H1 (cell line): ENCODE measurements around the gene CFAP157. TPM values are rescaled to one million over a fixed set of nuclear protein-coding genes. Genes with fewer than 3 reads are reported as not detected.

ENCODE experiments used
- CTCF ChIA-PET: fragments of 300-600 bp; sonication (Branson Sonifier 250); formaldehyde crosslinking; loops from one replicate; lab custom pipeline; 2021; ENCODE audit not compliant: partially characterized antibody; lab: Charles Lee
- POLR2A ChIA-PET: fragments of 300-600 bp; sonication (Branson Sonifier 250); formaldehyde crosslinking; loops from one replicate; lab custom pipeline; 2021; ENCODE audit warnings: inconsistent platforms; ENCODE audit not compliant: partially characterized antibody; lab: Charles Lee
- DNase-seq, 2 experiments: peaks; one replicate each; pipeline versions ENCODE4 v3.0.0 to v3.0.0-alpha.2; 2010 to 2022; ENCODE audit warnings: low spot score in 2 of 2, low read depth in 1 of 2, mixed read lengths in 1 of 2
- FAIRE-seq: peaks from 2 replicates; lab custom pipeline; 2011; peaks lifted over from hg19 to GRCh38; lab: Jason Lieb, UNC
- H2AFZ ChIP-seq: 2 replicates; pipeline ENCODE4 v1.8.1; 2012; ENCODE audit warnings: low read length, inconsistent platforms
- H2AK5ac ChIP-seq: 2 replicates; pipeline ENCODE4 v1.6.1; 2013; ENCODE audit warnings: low read depth, low read length
- H2BK120ac ChIP-seq: replicated peaks from 2 replicates; pipeline ENCODE3; 2013; ENCODE audit warnings: low read depth, low read length, inconsistent platforms
- H2BK12ac ChIP-seq: 2 replicates; pipeline ENCODE4 v1.6.1; 2013; ENCODE audit warnings: low read depth, low read length
- H2BK15ac ChIP-seq: 2 replicates; pipeline ENCODE4 v1.6.1; 2013; ENCODE audit warnings: low read length
- H2BK20ac ChIP-seq: 2 replicates; pipeline ENCODE4 v1.6.1; 2013; ENCODE audit warnings: low read length
- H2BK5ac ChIP-seq: 2 replicates; pipeline ENCODE4 v1.6.1; 2013; ENCODE audit warnings: low read depth, low read length
- H3K14ac ChIP-seq: 2 replicates; pipeline ENCODE4 v1.6.1; 2013; ENCODE audit warnings: inconsistent platforms; ENCODE audit not compliant: insufficient read length
- H3K18ac ChIP-seq: 2 replicates; pipeline ENCODE4 v1.6.1; 2013; ENCODE audit warnings: low read length; ENCODE audit errors: extremely low read depth
- H3K23ac ChIP-seq: 2 replicates; pipeline ENCODE4 v1.6.1; 2013; ENCODE audit warnings: inconsistent platforms; ENCODE audit not compliant: insufficient read length
- H3K23me2 ChIP-seq: 2 replicates; pipeline ENCODE4 v1.6.1; 2013; ENCODE audit warnings: low read depth, low read length
- H3K27ac ChIP-seq: 2 replicates; pipeline ENCODE4 v1.6.1; 2011; ENCODE audit warnings: low read depth, low read length, inconsistent platforms
- H3K27me3 ChIP-seq, 4 experiments: replicated peaks in 1 of 4; 1 replicate in 1 of 4; 2 replicates in 3 of 4; pipeline versions ENCODE4 v1.6.1 to v1.8.1; 2011 to 2013; ENCODE audit warnings: low read length in 3 of 4, mild to moderate bottlenecking in 3 of 4, inconsistent platforms in 2 of 4, mixed read lengths in 2 of 4, moderate library complexity in 1 of 4; ENCODE audit not compliant: control insufficient read depth in 3 of 4, insufficient read depth in 3 of 4; ENCODE audit errors: extremely low read depth in 1 of 4
- H3K36me3 ChIP-seq, 4 experiments: 2 replicates each; pipeline versions ENCODE4 v1.6.1 to v1.8.1; 2011 to 2013; ENCODE audit warnings: mild to moderate bottlenecking in 4 of 4, low read length in 3 of 4, moderate library complexity in 2 of 4, control low read depth in 1 of 4, inconsistent platforms in 1 of 4; ENCODE audit not compliant: insufficient read depth in 4 of 4, control insufficient read depth in 2 of 4
- H3K4ac ChIP-seq: replicated peaks from 2 replicates; pipeline ENCODE3; 2013; ENCODE audit warnings: low read length, low read depth, mixed read lengths, inconsistent platforms; ENCODE audit not compliant: insufficient read length
- H3K4me1 ChIP-seq, 4 experiments: replicated peaks in 1 of 4; 1 replicate in 1 of 4; 2 replicates in 3 of 4; pipeline versions ENCODE4 v1.6.1 to v1.8.1; 2011 to 2013; ENCODE audit warnings: low read length in 3 of 4, inconsistent platforms in 2 of 4, mixed read lengths in 1 of 4; ENCODE audit not compliant: insufficient read depth in 4 of 4, control insufficient read depth in 3 of 4
- H3K4me2 ChIP-seq, 2 experiments: 2 replicates each; pipeline versions ENCODE4 v1.6.1 to v1.8.1; 2011 to 2013; ENCODE audit warnings: low read depth in 2 of 2, low read length in 2 of 2, control low read depth in 1 of 2, inconsistent platforms in 1 of 2, mild to moderate bottlenecking in 1 of 2; ENCODE audit not compliant: insufficient read depth in 1 of 2
- H3K4me3 ChIP-seq, 4 experiments: fragments of 200-600, 300-600 bp in 1 of 4; sonication (generic), shearing (Covaris generic), sonication (Bioruptor Twin) in 1 of 4; 2 replicates each; pipeline versions ENCODE4 v1.5.1 to v1.8.1; 2011 to 2016; ENCODE audit warnings: low read length in 4 of 4, low read depth in 3 of 4, control low read depth in 2 of 4, inconsistent platforms in 2 of 4, mild to moderate bottlenecking in 2 of 4, mixed read lengths in 1 of 4, moderate library complexity in 1 of 4; ENCODE audit not compliant: insufficient read depth in 2 of 4; ENCODE audit errors: extremely low read depth in 1 of 4
- H3K56ac ChIP-seq: replicated peaks from 2 replicates; pipeline ENCODE3; 2013; ENCODE audit warnings: low read depth, mild to moderate bottlenecking, mixed read lengths, low read length, inconsistent platforms; ENCODE audit not compliant: insufficient read length
- H3K79me1 ChIP-seq: 2 replicates; pipeline ENCODE4 v1.6.1; 2013; ENCODE audit warnings: low read depth, low read length, control low read depth
- H3K79me2 ChIP-seq, 2 experiments: 2 replicates each; pipeline versions ENCODE4 v1.6.1 to v1.8.1; 2012 to 2013; ENCODE audit warnings: low read length in 2 of 2, mild to moderate bottlenecking in 2 of 2, inconsistent platforms in 1 of 2; ENCODE audit not compliant: insufficient read depth in 2 of 2, control insufficient read depth in 1 of 2
- H3K9ac ChIP-seq, 4 experiments: replicated peaks in 1 of 4; 1 replicate in 1 of 4; 2 replicates in 3 of 4; pipeline versions ENCODE4 v1.6.1 to v1.8.1; 2011 to 2013; ENCODE audit warnings: low read depth in 3 of 4, low read length in 3 of 4, control low read depth in 2 of 4, mild to moderate bottlenecking in 2 of 4, moderate library complexity in 2 of 4, inconsistent platforms in 1 of 4; ENCODE audit errors: extremely low read depth in 1 of 4
- H3K9me3 ChIP-seq, 2 experiments: 2 replicates each; pipeline versions ENCODE4 v1.6.1 to v1.8.1; 2012 to 2013; ENCODE audit warnings: mild to moderate bottlenecking in 2 of 2, moderate library complexity in 2 of 2, control low read depth in 1 of 2, inconsistent platforms in 1 of 2, low read depth in 1 of 2, low read length in 1 of 2, mixed read lengths in 1 of 2; ENCODE audit not compliant: insufficient read depth in 2 of 2
- H4K20me1 ChIP-seq, 2 experiments: replicated peaks in 1 of 2; 2 replicates each; pipeline versions ENCODE3 to v1.8.1; 2011 to 2013; ENCODE audit warnings: inconsistent platforms in 2 of 2, low read length in 2 of 2, mild to moderate bottlenecking in 1 of 2; ENCODE audit not compliant: insufficient read depth in 2 of 2, control insufficient read depth in 1 of 2
- H4K5ac ChIP-seq: 2 replicates; pipeline ENCODE4 v1.6.1; 2013; ENCODE audit warnings: low read length, low read depth, mixed read lengths, inconsistent platforms; ENCODE audit not compliant: insufficient read length
- H4K8ac ChIP-seq: 2 replicates; pipeline ENCODE4 v1.8.0; 2013; ENCODE audit warnings: mild to moderate bottlenecking, moderate library complexity, low read length, inconsistent platforms; ENCODE audit not compliant: insufficient read depth; ENCODE audit errors: extremely low read depth
- H4K91ac ChIP-seq: replicated peaks from 2 replicates; pipeline ENCODE3; 2013; ENCODE audit warnings: low read length, mixed read lengths, inconsistent platforms; ENCODE audit not compliant: insufficient read length
- CHD2 ChIP-seq: IDR thresholded peaks from 2 replicates; pipeline ENCODE4 v1.6.1; 2012; ENCODE audit warnings: low read length, improper control_type of control experiment
- JUN ChIP-seq: IDR thresholded peaks from 2 replicates; pipeline ENCODE4 v1.6.1; 2011; ENCODE audit warnings: low read depth, mild to moderate bottlenecking, improper control_type of control experiment, low read length
- MAFK ChIP-seq: IDR thresholded peaks from 2 replicates; pipeline ENCODE4 v1.6.1; 2012; ENCODE audit warnings: low read depth, mild to moderate bottlenecking, improper control_type of control experiment, low read length
- POLR2A ChIP-seq, 2 experiments: IDR thresholded peaks; 1 replicate in 1 of 2; 2 replicates in 1 of 2; pipeline ENCODE4 v1.6.1; 2011; ENCODE audit warnings: low read depth in 2 of 2, low read length in 2 of 2, mild to moderate bottlenecking in 2 of 2; ENCODE audit errors: control extremely low read depth in 1 of 2
- SAP30 ChIP-seq: fragments of 300-600 bp; sonication (generic); IDR thresholded peaks from 2 replicates; pipeline ENCODE4 v1.7.1; 2012; ENCODE audit warnings: low read length, moderate library complexity, mild to moderate bottlenecking, inconsistent platforms; ENCODE audit not compliant: insufficient read depth, insufficient replicate concordance
- WGBS, 2 experiments: shearing (Covaris generic) in 1 of 2; methylation state at CpG; one replicate each; pipeline versions ENCODE4 v1.1.6 to v1.1.7; 2013 to 2015; ENCODE audit warnings: low lambda C conversion rate in 2 of 2, mixed read lengths in 2 of 2, inconsistent platforms in 1 of 2, low coverage in 1 of 2, missing lambda C conversion rate in 1 of 2; ENCODE audit not compliant: insufficient replicate concordance in 2 of 2, insufficient coverage in 1 of 2, insufficient read length in 1 of 2; ENCODE audit errors: extremely low coverage in 1 of 2, missing lambda C conversion rate in 1 of 2; 5-methylcytosine and 5-hydroxymethylcytosine counted together
- polyA plus RNA-seq, 7 experiments: library from polyadenylated mRNA; depleted of rRNA in 3 of 7; stranded (reverse) in 5 of 7; unstranded in 2 of 7; fragments of >200 nt in 5 of 7; fragments of 200-250 nt in 2 of 7; gene quantifications; 1 replicate in 5 of 7; 2 replicates in 1 of 7; 4 replicates in 1 of 7; pipeline versions ENCODE4 v1.2.1 to v1.2.3, GENCODE V29; 2011 to 2013; ENCODE audit warnings: missing spikeins in 2 of 7, mixed read lengths in 2 of 7
- total RNA-seq: library from RNA; stranded (reverse); fragmentation: NEBNext Ultra II Directional; extraction: Animal tissue kit (Norgen Biotek cat#: 25700); gene quantifications from 2 replicates; pipeline ENCODE4 v1.2.1, GENCODE V29; 2021

CFAP157 gene
- total and polyA plus RNA-seq, 2 of the 8 experiments (the other 6 are each of a cell fraction or from before 2014, with no cell fraction given) = not detected

- no peak overlapping the region for H2BK12ac ChIP-seq
- H3K14ac ChIP-seq = no peak overlapping the region
- no peaks in the 10 kb centered on the region for H4K20me1 ChIP-seq
- TF ChIP-seq MAFK = no peak
- no peak for TF ChIP-seq POLR2A (IDR thresholded peaks at IDR 0.05; ENCODE audit: control extremely low read depth in 1 of 2, low read depth in 2 of 2, low read length in 2 of 2)
- TF ChIP-seq CHD2 = no peak
- no peak for TF ChIP-seq SAP30
- no peak for TF ChIP-seq JUN
- peaks cover 0 to 9% (median 7%) of the 10 kb centered on the region in 4 experiments; a peak in 6 of 7 replicates for H3K4me1 ChIP-seq
- no peaks in the 10 kb centered on the region for H3K79me1 ChIP-seq
- no peak overlapping the region for H3K23ac ChIP-seq
- no peak overlapping the region for H2AFZ ChIP-seq
- no peaks in the 10 kb centered on the region for H3K27me3 ChIP-seq
- H3K4me2 ChIP-seq = no peak overlapping the region
- H3K4me3 ChIP-seq = no peak overlapping the region
- no peak overlapping the region; the same call in 1 of the 2 replicates for H4K8ac ChIP-seq
- H2BK20ac ChIP-seq = no peak overlapping the region
- no peak overlapping the region for H3K56ac ChIP-seq
- no peak overlapping the region for H3K27ac ChIP-seq
- no peak overlapping the region for H4K5ac ChIP-seq
- H3K4ac ChIP-seq = no peak overlapping the region
- H3K36me3 ChIP-seq = no peaks in the 10 kb centered on the region
- no peak for DNase-seq
- no peak overlapping the region for H2BK5ac ChIP-seq
- H4K91ac ChIP-seq = no peak overlapping the region
- no peak overlapping the region for H2BK15ac ChIP-seq
- H2AK5ac ChIP-seq = no peak overlapping the region
- H3K9ac ChIP-seq = no peak overlapping the region
- H3K23me2 ChIP-seq = 0 out of 2 replicates have a peak, but pooled peaks cover 2% of the 10 kb centered on the region
- no peaks in the 10 kb centered on the region for H3K9me3 ChIP-seq
- no peak overlapping the region for H2BK120ac ChIP-seq
- no peak for FAIRE-seq
- CTCF ChIA-PET = interaction anchor here (0.9 to 5.0 kb wide), 13 partner anchors 10 to 226 kb away, joined by 3 to 18 read pairs (median 3); no protein-coding TSS in a partner anchor
- WGBS, 2 experiments = 92% methylated on average over 18 of the region's 18 CpGs; no CpG with 5 or more reads in 1 of the 2 experiments
- POLR2A ChIA-PET = interaction anchor here (1.0 to 1.6 kb wide), 3 partner anchors 18 to 169 kb away, joined by 3 to 4 read pairs (median 3); partner anchors contain the start of gene SH2D3C
- H3K79me2 ChIP-seq = no peaks in the 10 kb centered on the region
- H3K18ac ChIP-seq = no peak overlapping the region
Measured at GRCh38 chr9:127729522-127730256, 22.9 kb downstream of the CFAP157 start.
